ENCODE measurements around the gene SLC25A27.
"Not testable (repeated sequence)": the region's sequence is repeated elsewhere in the genome, so short reads cannot be mapped to it uniquely, and the experiment has no call there.

SLC25A27 gene

GRCh38 chr6:46652603-46653438 lies at the start of gene SLC25A27, which contains the start of gene CYP39A1:
Gene SLC25A27, plus strand, starts transcription at chr6:46652975. Its CDS starts 218 bp downstream, at chr6:46653193.
Gene CYP39A1, minus strand, starts transcription at chr6:46652818. Its CDS starts 236 bp downstream, at chr6:46652582.
- peak; percentile 82 to 91 for DNase-seq

- DNase-seq, result no peak
Measured at GRCh38 chr6:46605091-46605797, 47.5 kb upstream of the SLC25A27 start.

- no peak for DNase-seq
Measured at GRCh38 chr6:46606338-46606737, 46.4 kb upstream of the SLC25A27 start.

- DNase-seq, result no peak
Measured at GRCh38 chr6:46610862-46611553, 41.8 kb upstream of the SLC25A27 start.

GRCh38 chr6:46612645-46613044 lies 40.1 kb upstream of the SLC25A27 start:
- DNase-seq, result no peak

GRCh38 chr6:46618726-46619125 lies 34.0 kb upstream of the SLC25A27 start:
- no peak for DNase-seq

GRCh38 chr6:46626228-46626909 lies 26.4 kb upstream of the SLC25A27 start:
- DNase-seq, result peak; percentile 18 to 59

GRCh38 chr6:46626976-46627375 lies 25.8 kb upstream of the SLC25A27 start:
- DNase-seq, result no peak

GRCh38 chr6:46628498-46628897 lies 24.3 kb upstream of the SLC25A27 start:
- DNase-seq, result no peak

- no peak for DNase-seq
Measured at GRCh38 chr6:46628976-46629375, 23.8 kb upstream of the SLC25A27 start.

GRCh38 chr6:46629691-46630090 lies 23.1 kb upstream of the SLC25A27 start:
- DNase-seq, result no peak

- no peak for DNase-seq
Measured at GRCh38 chr6:46632053-46632452, 20.7 kb upstream of the SLC25A27 start.

- DNase-seq, result no peak
Measured at GRCh38 chr6:46635462-46635861, 17.3 kb upstream of the SLC25A27 start.

GRCh38 chr6:46637145-46637544 lies 15.6 kb upstream of the SLC25A27 start:
- DNase-seq, result no peak

- DNase-seq, result no peak
Measured at GRCh38 chr6:46637933-46638332, 14.8 kb upstream of the SLC25A27 start.

GRCh38 chr6:46638650-46639049 lies 14.1 kb upstream of the SLC25A27 start:
- DNase-seq, result no peak

GRCh38 chr6:46642928-46643751 lies 9.6 kb upstream of the SLC25A27 start:
- no peak for DNase-seq

- no peak for DNase-seq
Measured at GRCh38 chr6:46645265-46645664, 7.5 kb upstream of the SLC25A27 start.

GRCh38 chr6:46648108-46648507 lies 4.7 kb upstream of the SLC25A27 start:
- DNase-seq, result not testable (repeated sequence)

- no peak for DNase-seq
Measured at GRCh38 chr6:46648869-46649492, 3.8 kb upstream of the SLC25A27 start.

- no peak for DNase-seq
Measured at GRCh38 chr6:46651006-46651405, 1.8 kb upstream of the SLC25A27 start.
